Esophagus squamous epithelium (tissue), 4 donors: ENCODE measurements around the gene CFTR.

Experiments
- POLR2A ChIP-seq, 4 donors: fragments of 450-650 bp; IDR thresholded peaks; one replicate each; pipeline ENCODE4 v1.6.1; 2017; ENCODE audit warnings: antibody characterized with exemption in 4 of 4, mild to moderate bottlenecking in 4 of 4, moderate library complexity in 3 of 4
- TF ChIP-seq, protein P1 (sequence below), 6 experiments: fragments of 450-650 bp in 4 of 6; fragments of 200-600 bp in 2 of 6; sonication (generic) in 2 of 6; IDR thresholded peaks; one replicate each; pipeline ENCODE4 v1.5.1; 2016 to 2019; ENCODE audit warnings: antibody characterized with exemption in 6 of 6, mild to moderate bottlenecking in 4 of 6, moderate library complexity in 4 of 6

DNA sequence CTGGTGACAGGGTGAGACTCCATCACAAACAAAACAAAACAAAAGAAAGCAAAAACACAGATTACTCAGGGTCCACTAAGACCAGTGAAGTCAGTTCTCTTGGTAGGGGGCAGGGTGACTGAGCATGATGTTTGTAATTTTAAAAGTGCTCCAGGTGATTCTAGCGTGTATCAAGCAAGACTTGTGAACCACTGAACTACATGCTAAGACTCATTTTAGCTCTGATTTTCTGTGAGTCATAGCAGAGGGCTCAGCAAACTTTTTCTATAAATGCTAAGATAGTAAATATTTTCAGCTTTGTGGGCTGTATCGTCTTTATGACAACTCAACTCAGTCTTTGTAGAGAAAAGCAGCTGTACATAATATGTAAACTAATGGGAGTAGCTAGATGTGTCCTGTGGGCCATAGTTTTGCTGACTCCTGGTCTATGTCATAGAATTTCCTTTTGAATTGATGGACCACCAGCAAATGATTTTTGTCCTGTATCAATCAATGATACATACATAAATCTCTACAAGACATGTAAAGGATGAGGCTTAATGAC lies 141.3 kb downstream of the CFTR start:
- TF ChIP-seq, protein P1, sequence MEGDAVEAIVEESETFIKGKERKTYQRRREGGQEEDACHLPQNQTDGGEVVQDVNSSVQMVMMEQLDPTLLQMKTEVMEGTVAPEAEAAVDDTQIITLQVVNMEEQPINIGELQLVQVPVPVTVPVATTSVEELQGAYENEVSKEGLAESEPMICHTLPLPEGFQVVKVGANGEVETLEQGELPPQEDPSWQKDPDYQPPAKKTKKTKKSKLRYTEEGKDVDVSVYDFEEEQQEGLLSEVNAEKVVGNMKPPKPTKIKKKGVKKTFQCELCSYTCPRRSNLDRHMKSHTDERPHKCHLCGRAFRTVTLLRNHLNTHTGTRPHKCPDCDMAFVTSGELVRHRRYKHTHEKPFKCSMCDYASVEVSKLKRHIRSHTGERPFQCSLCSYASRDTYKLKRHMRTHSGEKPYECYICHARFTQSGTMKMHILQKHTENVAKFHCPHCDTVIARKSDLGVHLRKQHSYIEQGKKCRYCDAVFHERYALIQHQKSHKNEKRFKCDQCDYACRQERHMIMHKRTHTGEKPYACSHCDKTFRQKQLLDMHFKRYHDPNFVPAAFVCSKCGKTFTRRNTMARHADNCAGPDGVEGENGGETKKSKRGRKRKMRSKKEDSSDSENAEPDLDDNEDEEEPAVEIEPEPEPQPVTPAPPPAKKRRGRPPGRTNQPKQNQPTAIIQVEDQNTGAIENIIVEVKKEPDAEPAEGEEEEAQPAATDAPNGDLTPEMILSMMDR (IDR thresholded peaks at IDR 0.05): no peak
- no peak for TF ChIP-seq POLR2A (IDR thresholded peaks at IDR 0.05)
